Measurements from ENCODE around the gene PLAC1.

The PLAC1 gene

GRCh38 chrX:134571796-134572195, 86.5 kb downstream of the PLAC1 start:
- H3K4me3 ChIP-seq (replicated peaks; ENCODE audit: insufficient read depth, low read length) = no peak overlapping the region
- H3K27ac ChIP-seq (replicated peaks) = no peak overlapping the region
- no peak for TF ChIP-seq SPI1 (IDR thresholded peaks at IDR 0.05; ENCODE audit: borderline replicate concordance, low read depth)
- TF ChIP-seq, protein P1, sequence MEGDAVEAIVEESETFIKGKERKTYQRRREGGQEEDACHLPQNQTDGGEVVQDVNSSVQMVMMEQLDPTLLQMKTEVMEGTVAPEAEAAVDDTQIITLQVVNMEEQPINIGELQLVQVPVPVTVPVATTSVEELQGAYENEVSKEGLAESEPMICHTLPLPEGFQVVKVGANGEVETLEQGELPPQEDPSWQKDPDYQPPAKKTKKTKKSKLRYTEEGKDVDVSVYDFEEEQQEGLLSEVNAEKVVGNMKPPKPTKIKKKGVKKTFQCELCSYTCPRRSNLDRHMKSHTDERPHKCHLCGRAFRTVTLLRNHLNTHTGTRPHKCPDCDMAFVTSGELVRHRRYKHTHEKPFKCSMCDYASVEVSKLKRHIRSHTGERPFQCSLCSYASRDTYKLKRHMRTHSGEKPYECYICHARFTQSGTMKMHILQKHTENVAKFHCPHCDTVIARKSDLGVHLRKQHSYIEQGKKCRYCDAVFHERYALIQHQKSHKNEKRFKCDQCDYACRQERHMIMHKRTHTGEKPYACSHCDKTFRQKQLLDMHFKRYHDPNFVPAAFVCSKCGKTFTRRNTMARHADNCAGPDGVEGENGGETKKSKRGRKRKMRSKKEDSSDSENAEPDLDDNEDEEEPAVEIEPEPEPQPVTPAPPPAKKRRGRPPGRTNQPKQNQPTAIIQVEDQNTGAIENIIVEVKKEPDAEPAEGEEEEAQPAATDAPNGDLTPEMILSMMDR (IDR thresholded peaks at IDR 0.05; ENCODE audit: insufficient read depth, low read length) = no peak
- no peak for DNase-seq (ENCODE audit: low read depth in 1 of 2, low spot score in 1 of 2)
- no peaks in the 10 kb centered on the region for H3K27me3 ChIP-seq (ENCODE audit: insufficient read depth, poor library complexity, severe bottlenecking)

DNA sequence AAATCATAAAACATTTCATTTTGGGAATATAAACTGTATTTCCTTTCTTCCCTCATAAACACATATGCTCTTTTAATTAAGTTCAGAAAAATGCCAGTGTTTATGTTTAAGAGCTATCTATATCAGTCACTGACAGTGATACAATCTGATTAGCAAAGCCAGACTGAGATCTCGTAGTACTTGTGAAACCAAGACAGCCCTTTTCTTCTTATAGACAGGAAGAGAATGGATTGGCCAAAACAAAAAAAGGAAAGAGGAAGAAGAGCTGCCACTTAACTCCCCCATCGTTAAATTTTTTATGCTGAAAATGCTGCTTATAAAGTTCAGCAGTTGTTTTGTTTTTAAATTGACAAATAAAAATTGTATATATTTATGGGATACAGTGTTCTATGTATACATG, 87.4 kb downstream of the PLAC1 start:
- DNase-seq (ENCODE audit: low read depth in 1 of 2, low spot score in 1 of 2) = peak in 1 of 2 experiments; percentile 7
- Histone ChIP-seq H3K27me3 (ENCODE audit: insufficient read depth, poor library complexity, severe bottlenecking) (no peaks in the 10 kb centered on the region), H3K4me3 (replicated peaks; ENCODE audit: insufficient read depth, low read length) (no peak overlapping the region), H3K27ac (replicated peaks) (no peak overlapping the region)
- TF ChIP-seq REST (IDR thresholded peaks at IDR 0.05; ENCODE audit: insufficient replicate concordance, low read depth) = no peak
- TF ChIP-seq, protein P1 (IDR thresholded peaks at IDR 0.05; ENCODE audit: insufficient read depth, low read length) = no peak
- no peak for TF ChIP-seq POLR2AphosphoS5 (IDR thresholded peaks at IDR 0.05; ENCODE audit: low read depth)

DNA sequence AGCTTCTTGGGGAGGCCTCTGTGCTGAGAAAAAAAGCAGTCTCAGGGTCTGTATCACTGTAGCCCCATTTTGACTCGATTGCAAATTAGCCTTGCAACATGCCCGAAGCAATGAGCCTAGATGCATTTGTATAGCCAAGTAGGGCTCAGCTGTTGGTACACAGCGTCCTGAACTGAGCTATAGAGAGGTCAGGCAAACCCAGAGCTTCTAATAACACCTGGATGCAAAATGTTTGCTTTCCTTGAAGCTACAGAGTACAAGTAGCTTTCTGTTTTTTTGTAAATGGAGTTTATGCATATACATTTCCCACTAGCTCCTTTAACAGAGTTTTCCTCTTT, 87.8 kb downstream of the PLAC1 start:
- Histone ChIP-seq H3K27me3 (ENCODE audit: insufficient read depth, poor library complexity, severe bottlenecking) (no peaks in the 10 kb centered on the region), H3K27ac (replicated peaks) (no peak overlapping the region), H3K4me3 (replicated peaks; ENCODE audit: insufficient read depth, low read length) (no peak overlapping the region)
- DNase-seq (ENCODE audit: low read depth in 1 of 2, low spot score in 1 of 2) = no peak
- TF ChIP-seq REST (IDR thresholded peaks at IDR 0.05; ENCODE audit: insufficient replicate concordance, low read depth) (no peak), GABPA (IDR thresholded peaks at IDR 0.05; ENCODE audit: low read depth) (no peak), POLR2AphosphoS5 (IDR thresholded peaks at IDR 0.05; ENCODE audit: low read depth) (no peak), SPI1 (IDR thresholded peaks at IDR 0.05; ENCODE audit: borderline replicate concordance, low read depth) (no peak)
- TF ChIP-seq, protein P1 (IDR thresholded peaks at IDR 0.05; ENCODE audit: insufficient read depth, low read length) = no peak

DNA sequence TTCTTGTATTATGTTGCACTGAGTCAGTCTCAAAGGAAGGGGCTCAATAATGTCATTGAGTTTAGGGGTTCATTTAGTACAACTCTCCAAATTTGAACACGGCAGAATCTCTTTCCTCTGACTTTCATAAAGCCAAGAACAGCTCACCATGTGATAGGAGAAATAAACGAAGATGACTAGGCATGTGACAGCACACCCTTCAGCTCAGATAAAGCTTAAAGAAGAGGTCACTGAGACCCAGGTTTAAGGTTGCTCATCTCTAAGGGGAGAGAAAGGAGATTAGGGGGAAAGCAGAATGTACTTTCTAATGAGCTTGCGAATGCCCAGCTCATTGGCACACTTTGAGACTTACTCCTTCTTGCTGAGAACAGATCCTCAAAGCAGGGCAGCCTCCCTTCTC, 89.0 kb downstream of the PLAC1 start:
- no peaks in the 10 kb centered on the region for H3K27me3 ChIP-seq (ENCODE audit: insufficient read depth, poor library complexity, severe bottlenecking)
- no peak overlapping the region for H3K4me3 ChIP-seq (replicated peaks; ENCODE audit: insufficient read depth, low read length)
- no peak overlapping the region for H3K27ac ChIP-seq (replicated peaks)
- TF ChIP-seq REST (IDR thresholded peaks at IDR 0.05; ENCODE audit: insufficient replicate concordance, low read depth) = no peak
- TF ChIP-seq SPI1 (IDR thresholded peaks at IDR 0.05; ENCODE audit: borderline replicate concordance, low read depth) = no peak
- TF ChIP-seq GABPA (IDR thresholded peaks at IDR 0.05; ENCODE audit: low read depth) = no peak
- TF ChIP-seq POLR2AphosphoS5 (IDR thresholded peaks at IDR 0.05; ENCODE audit: low read depth) = no peak
- TF ChIP-seq, protein P1 (IDR thresholded peaks at IDR 0.05; ENCODE audit: insufficient read depth, low read length) = no peak
- no peak for DNase-seq (ENCODE audit: low read depth in 1 of 2, low spot score in 1 of 2)
